HCT116 (cell line): Measurements from ENCODE around the gene GPX3.
A peak's percentile ranks its signal among the peaks of the same experiment; 100 is the strongest.

Experiments
- EGR1 ChIP-seq: IDR thresholded peaks from 2 replicates; pipeline ENCODE4 v1.6.1; 2012; ENCODE audit warnings: low read depth
- EZH2 ChIP-seq: fragments of 200-600 bp; sonication (generic); IDR thresholded peaks from 2 replicates; pipeline ENCODE4 v1.6.1; 2017; ENCODE audit warnings: antibody characterized with exemption, mixed run types
- EZH2phosphoT487 ChIP-seq: fragments of 200-600 bp; IDR thresholded peaks from 2 replicates; pipeline ENCODE4 v1.6.1; 2018; ENCODE audit warnings: antibody characterized with exemption, borderline replicate concordance
- POLR2A ChIP-seq: IDR thresholded peaks from 2 replicates; pipeline ENCODE4 v1.7.0; 2011; ENCODE audit warnings: borderline replicate concordance; ENCODE audit not compliant: insufficient read depth, insufficient read length; ENCODE audit errors: extremely low read depth
- POLR2AphosphoS5 ChIP-seq: IDR thresholded peaks from 2 replicates; pipeline ENCODE4 v1.6.1; 2011; ENCODE audit warnings: mild to moderate bottlenecking, low read depth, low read length, moderate library complexity
- SIN3A ChIP-seq: IDR thresholded peaks from 2 replicates; pipeline ENCODE4 v1.6.1; 2012; ENCODE audit warnings: low read depth
- SRF ChIP-seq: IDR thresholded peaks from 2 replicates; pipeline ENCODE4 v1.6.1; 2012; ENCODE audit warnings: low read depth
- ZFX ChIP-seq: fragments of 450-650 bp; IDR thresholded peaks from 2 replicates; pipeline ENCODE4 v1.6.1; 2017
- ZNF274 ChIP-seq: fragments of 200-500 bp; sonication (Bioruptor generic); IDR thresholded peaks from 2 replicates; pipeline ENCODE4 v1.6.1; 2014; ENCODE audit warnings: mild to moderate bottlenecking, low read depth, low read length, inconsistent platforms
- TF ChIP-seq, protein P1 (sequence below), 3 experiments: fragments of 200-600 bp in 1 of 3; sonication (generic) in 1 of 3; IDR thresholded peaks in 2 of 3; conservative IDR thresholded peaks in 1 of 3; 2 replicates each; pipeline ENCODE4 v1.5.1; 2012 to 2017; ENCODE audit warnings: low read depth in 2 of 3, low read length in 2 of 3, antibody characterized with exemption in 1 of 3, borderline replicate concordance in 1 of 3, control low read depth in 1 of 3, mild to moderate bottlenecking in 1 of 3, mixed read lengths in 1 of 3, mixed run types in 1 of 3, moderate library complexity in 1 of 3; ENCODE audit not compliant: insufficient read depth in 1 of 3
- TF ChIP-seq, protein P2 (sequence below): IDR thresholded peaks from 2 replicates; pipeline ENCODE4 v1.6.1; 2012
- TF ChIP-seq, protein P3 (sequence below): IDR thresholded peaks from 2 replicates; pipeline ENCODE4 v1.6.1; 2012; ENCODE audit warnings: low read depth

DNA sequence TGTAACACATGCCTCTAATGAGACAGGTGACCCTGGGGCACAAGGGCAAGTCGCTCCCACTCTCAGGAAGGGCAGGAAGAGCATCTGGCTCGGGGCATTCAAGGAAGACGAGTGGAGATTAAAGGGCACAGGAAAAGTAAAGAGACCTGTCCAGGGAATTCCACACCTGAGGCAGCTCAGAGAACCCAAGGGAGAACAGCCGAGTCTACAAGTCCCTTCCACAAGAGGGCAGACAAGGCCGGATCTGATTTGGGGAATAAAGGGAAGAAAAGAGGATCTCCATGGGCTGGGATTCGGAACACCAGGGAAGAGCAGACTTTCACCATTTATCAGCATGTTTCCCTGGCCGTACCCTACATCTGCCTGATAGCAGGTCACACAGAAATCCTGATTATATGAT is 28.1 kb downstream of the GPX3 start:
- TF ChIP-seq, protein P1, sequence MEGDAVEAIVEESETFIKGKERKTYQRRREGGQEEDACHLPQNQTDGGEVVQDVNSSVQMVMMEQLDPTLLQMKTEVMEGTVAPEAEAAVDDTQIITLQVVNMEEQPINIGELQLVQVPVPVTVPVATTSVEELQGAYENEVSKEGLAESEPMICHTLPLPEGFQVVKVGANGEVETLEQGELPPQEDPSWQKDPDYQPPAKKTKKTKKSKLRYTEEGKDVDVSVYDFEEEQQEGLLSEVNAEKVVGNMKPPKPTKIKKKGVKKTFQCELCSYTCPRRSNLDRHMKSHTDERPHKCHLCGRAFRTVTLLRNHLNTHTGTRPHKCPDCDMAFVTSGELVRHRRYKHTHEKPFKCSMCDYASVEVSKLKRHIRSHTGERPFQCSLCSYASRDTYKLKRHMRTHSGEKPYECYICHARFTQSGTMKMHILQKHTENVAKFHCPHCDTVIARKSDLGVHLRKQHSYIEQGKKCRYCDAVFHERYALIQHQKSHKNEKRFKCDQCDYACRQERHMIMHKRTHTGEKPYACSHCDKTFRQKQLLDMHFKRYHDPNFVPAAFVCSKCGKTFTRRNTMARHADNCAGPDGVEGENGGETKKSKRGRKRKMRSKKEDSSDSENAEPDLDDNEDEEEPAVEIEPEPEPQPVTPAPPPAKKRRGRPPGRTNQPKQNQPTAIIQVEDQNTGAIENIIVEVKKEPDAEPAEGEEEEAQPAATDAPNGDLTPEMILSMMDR (IDR thresholded peaks at IDR 0.05 in 2 of 3, conservative IDR thresholded peaks at IDR 0.05 in 1 of 3; ENCODE audit: borderline replicate concordance in 1 of 3, insufficient read depth in 1 of 3, low read depth in 2 of 3, low read length in 2 of 3): peak; percentile 41 to 55 (median 43); a peak in 5 of 6 replicates
- TF ChIP-seq POLR2AphosphoS5 (no peak), POLR2A (no peak), SRF (no peak), EZH2 (no peak), ZFX (no peak), SIN3A (no peak), EZH2phosphoT487 (no peak), ZNF274 (no peak), EGR1 (no peak)
- TF ChIP-seq, protein P2, sequence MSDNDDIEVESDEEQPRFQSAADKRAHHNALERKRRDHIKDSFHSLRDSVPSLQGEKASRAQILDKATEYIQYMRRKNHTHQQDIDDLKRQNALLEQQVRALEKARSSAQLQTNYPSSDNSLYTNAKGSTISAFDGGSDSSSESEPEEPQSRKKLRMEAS: no peak
- TF ChIP-seq, protein P3, sequence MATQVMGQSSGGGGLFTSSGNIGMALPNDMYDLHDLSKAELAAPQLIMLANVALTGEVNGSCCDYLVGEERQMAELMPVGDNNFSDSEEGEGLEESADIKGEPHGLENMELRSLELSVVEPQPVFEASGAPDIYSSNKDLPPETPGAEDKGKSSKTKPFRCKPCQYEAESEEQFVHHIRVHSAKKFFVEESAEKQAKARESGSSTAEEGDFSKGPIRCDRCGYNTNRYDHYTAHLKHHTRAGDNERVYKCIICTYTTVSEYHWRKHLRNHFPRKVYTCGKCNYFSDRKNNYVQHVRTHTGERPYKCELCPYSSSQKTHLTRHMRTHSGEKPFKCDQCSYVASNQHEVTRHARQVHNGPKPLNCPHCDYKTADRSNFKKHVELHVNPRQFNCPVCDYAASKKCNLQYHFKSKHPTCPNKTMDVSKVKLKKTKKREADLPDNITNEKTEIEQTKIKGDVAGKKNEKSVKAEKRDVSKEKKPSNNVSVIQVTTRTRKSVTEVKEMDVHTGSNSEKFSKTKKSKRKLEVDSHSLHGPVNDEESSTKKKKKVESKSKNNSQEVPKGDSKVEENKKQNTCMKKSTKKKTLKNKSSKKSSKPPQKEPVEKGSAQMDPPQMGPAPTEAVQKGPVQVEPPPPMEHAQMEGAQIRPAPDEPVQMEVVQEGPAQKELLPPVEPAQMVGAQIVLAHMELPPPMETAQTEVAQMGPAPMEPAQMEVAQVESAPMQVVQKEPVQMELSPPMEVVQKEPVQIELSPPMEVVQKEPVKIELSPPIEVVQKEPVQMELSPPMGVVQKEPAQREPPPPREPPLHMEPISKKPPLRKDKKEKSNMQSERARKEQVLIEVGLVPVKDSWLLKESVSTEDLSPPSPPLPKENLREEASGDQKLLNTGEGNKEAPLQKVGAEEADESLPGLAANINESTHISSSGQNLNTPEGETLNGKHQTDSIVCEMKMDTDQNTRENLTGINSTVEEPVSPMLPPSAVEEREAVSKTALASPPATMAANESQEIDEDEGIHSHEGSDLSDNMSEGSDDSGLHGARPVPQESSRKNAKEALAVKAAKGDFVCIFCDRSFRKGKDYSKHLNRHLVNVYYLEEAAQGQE: no peak
